Liver (tissue), 9 donors: Measurements from ENCODE around the gene NKX2-1. TPM values are rescaled to one million over a fixed set of nuclear protein-coding genes. Genes with fewer than 3 reads are reported as not detected.

Source experiments
- DNase-seq: peaks from one replicate; pipeline ENCODE4 v3.0.0-alpha.2; 2017; ENCODE audit warnings: low spot score
- H3K27ac ChIP-seq, 2 donors: one replicate each; pipeline ENCODE4 v1.7.0; 2013; ENCODE audit warnings: inconsistent platforms in 2 of 2, low read length in 2 of 2, control low read depth in 1 of 2, low read depth in 1 of 2, mild to moderate bottlenecking in 1 of 2
- H3K27me3 ChIP-seq, 4 donors: one replicate each; pipeline versions ENCODE4 v1.6.1 to v1.7.0; 2013; ENCODE audit warnings: low read length in 3 of 4, inconsistent platforms in 1 of 4, mild to moderate bottlenecking in 1 of 4, moderate library complexity in 1 of 4; ENCODE audit not compliant: control insufficient read depth in 4 of 4, insufficient read depth in 4 of 4
- H3K36me3 ChIP-seq, 4 donors: one replicate each; pipeline versions ENCODE4 v1.6.1 to v1.7.0; 2013; ENCODE audit warnings: low read length in 3 of 4, mild to moderate bottlenecking in 3 of 4, low read depth in 1 of 4, moderate library complexity in 1 of 4; ENCODE audit not compliant: control insufficient read depth in 4 of 4, insufficient read depth in 3 of 4
- H3K4me1 ChIP-seq, 4 donors: one replicate each; pipeline versions ENCODE4 v1.6.1 to v1.7.0; 2013; ENCODE audit warnings: low read length in 3 of 4, mild to moderate bottlenecking in 3 of 4, moderate library complexity in 1 of 4; ENCODE audit not compliant: control insufficient read depth in 4 of 4, insufficient read depth in 4 of 4
- H3K4me3 ChIP-seq, 3 donors: one replicate each; pipeline versions ENCODE4 v1.6.1 to v1.7.0; 2013; ENCODE audit warnings: low read length in 3 of 3, control low read depth in 1 of 3, low read depth in 1 of 3, mild to moderate bottlenecking in 1 of 3
- H3K9ac ChIP-seq, 2 donors: one replicate each; pipeline ENCODE4 v1.7.0; 2013; ENCODE audit warnings: low read length in 2 of 2, mild to moderate bottlenecking in 2 of 2, moderate library complexity in 2 of 2, control low read depth in 1 of 2, low read depth in 1 of 2
- H3K9me3 ChIP-seq, 4 donors: one replicate each; pipeline versions ENCODE4 v1.6.1 to v1.7.0; 2013; ENCODE audit warnings: low read length in 3 of 4; ENCODE audit not compliant: control insufficient read depth in 4 of 4
- CTCF ChIP-seq: fragments of 150-350 bp; IDR thresholded peaks from 2 replicates; pipeline ENCODE4 v1.5.1; 2017; ENCODE audit warnings: improper control_type of control experiment, low read depth, low read length; ENCODE audit not compliant: missing input control
- EGR1 ChIP-seq, 2 donors: IDR thresholded peaks; 2 replicates each; pipeline ENCODE4 v1.6.1; 2016 to 2018; ENCODE audit warnings: antibody characterized with exemption in 2 of 2, low read depth in 2 of 2
- FOXA1 ChIP-seq: IDR thresholded peaks from 2 replicates; pipeline ENCODE4 v1.6.1; 2016; ENCODE audit warnings: antibody characterized with exemption
- GABPA ChIP-seq, 2 donors: IDR thresholded peaks in 1 of 2; conservative IDR thresholded peaks in 1 of 2; 2 replicates each; pipeline ENCODE4 v1.6.1; 2016; ENCODE audit warnings: antibody characterized with exemption in 2 of 2, mild to moderate bottlenecking in 1 of 2, moderate library complexity in 1 of 2
- HNF4A ChIP-seq, 2 donors: conservative IDR thresholded peaks; 2 replicates each; pipeline ENCODE4 v1.6.1; 2016; ENCODE audit warnings: antibody characterized with exemption in 2 of 2, mild to moderate bottlenecking in 2 of 2
- JUND ChIP-seq, 2 donors: IDR thresholded peaks; 2 replicates each; pipeline ENCODE4 v1.6.1; 2016; ENCODE audit warnings: antibody characterized with exemption in 2 of 2
- MAX ChIP-seq: IDR thresholded peaks from 2 replicates; pipeline ENCODE4 v1.6.1; 2016; ENCODE audit warnings: antibody characterized with exemption
- REST ChIP-seq: IDR thresholded peaks from 2 replicates; pipeline ENCODE4 v1.6.1; 2016; ENCODE audit warnings: antibody characterized with exemption, mild to moderate bottlenecking
- RXRA ChIP-seq, 2 donors: IDR thresholded peaks; 2 replicates each; pipeline ENCODE4 v1.6.1; 2017 to 2018; ENCODE audit warnings: antibody characterized with exemption in 2 of 2, mild to moderate bottlenecking in 1 of 2
- SP1 ChIP-seq: IDR thresholded peaks from 2 replicates; pipeline ENCODE4 v1.6.1; 2018; ENCODE audit warnings: antibody characterized with exemption, mild to moderate bottlenecking
- TAF1 ChIP-seq: conservative IDR thresholded peaks from 2 replicates; pipeline ENCODE4 v1.6.1; 2016; ENCODE audit warnings: antibody characterized with exemption, mild to moderate bottlenecking
- WGBS: extraction: QIAGEN DNeasy Blood & Tissue Kit; methylation state at CpG from one replicate; pipeline ENCODE4 v1.1.7; 2013; 5-methylcytosine and 5-hydroxymethylcytosine counted together
- polyA plus RNA-seq, 2 donors: library from polyadenylated mRNA; stranded (reverse) in 1 of 2; unstranded in 1 of 2; fragments of 200-250 nt in 1 of 2; fragments of >200 nt in 1 of 2; fragmentation: Nextera tagmentation in 1 of 2; extraction: Ambion mirVana in 1 of 2; gene quantifications; one replicate each; pipeline versions ENCODE4 v1.2.1 to v1.2.3, GENCODE V29; 2013 to 2015
- total RNA-seq, 2 donors: library from RNA; depleted of rRNA; stranded (reverse); fragments of >200 nt; gene quantifications; one replicate each; pipeline ENCODE4 v1.2.3, GENCODE V29; 2014
- donor health status: healthy.
- donor health status: healthy.
- donor health status: healthy.
- donor health status: healthy.
- donor health status: healthy.

NKX2-1 gene
- total and polyA plus RNA-seq, 4 donors: not detected

GRCh38 chr14:36513451-36514277, 6.4 kb downstream of the NKX2-1 start:
- TF ChIP-seq MAX (no peak), CTCF (no peak), HNF4A (conservative IDR thresholded peaks at IDR 0.05) (no peak), REST (no peak), RXRA (IDR thresholded peaks at IDR 0.05) (no peak), EGR1 (IDR thresholded peaks at IDR 0.05; ENCODE audit: low read depth in 2 of 2) (no peak), TAF1 (no peak), SP1 (no peak), FOXA1 (no peak)
- Histone ChIP-seq H3K9ac (no peak overlapping the region), H3K36me3 (no peaks in the 10 kb centered on the region), H3K9me3 (peaks cover 0 to 3% (median 0%) of the 10 kb centered on the region in 4 donors), H3K4me3 (no peak overlapping the region), H3K4me1 (peaks cover 2 to 23% (median 8%) of the 10 kb centered on the region in 4 donors), H3K27me3 (peaks cover 5 to 43% (median 24%) of the 10 kb centered on the region in 4 donors), H3K27ac (no peak overlapping the region)
- WGBS: 5% methylated on average over 38 of the region's 38 CpGs
- no peak for DNase-seq

- H3K9ac ChIP-seq: no peak overlapping the region
- H3K4me1 ChIP-seq: peaks cover 2 to 16% (median 7%) of the 10 kb centered on the region in 4 donors
- no peak overlapping the region for H3K4me3 ChIP-seq
- WGBS: 8% methylated on average over 17 of the region's 17 CpGs
- H3K27ac ChIP-seq: no peak overlapping the region
- no peaks in the 10 kb centered on the region for H3K36me3 ChIP-seq
- H3K27me3 ChIP-seq: peaks cover 5 to 40% (median 26%) of the 10 kb centered on the region in 4 donors
- no peak for DNase-seq
- TF ChIP-seq EGR1 (IDR thresholded peaks at IDR 0.05; ENCODE audit: low read depth in 2 of 2) (no peak), GABPA (IDR thresholded peaks at IDR 0.05 in 1 of 2, conservative IDR thresholded peaks at IDR 0.05 in 1 of 2) (no peak), FOXA1 (no peak), MAX (no peak), JUND (IDR thresholded peaks at IDR 0.05) (no peak)
- peaks cover 0 to 3% (median 1%) of the 10 kb centered on the region in 4 donors for H3K9me3 ChIP-seq
Observed at GRCh38 chr14:36513012-36513420, 7.0 kb downstream of the NKX2-1 start.
